Endothelial cell (in vitro differentiated cells): Measurements from ENCODE around the gene ZNF646. TPM values are rescaled to one million over a fixed set of nuclear protein-coding genes. Genes with fewer than 3 reads are reported as not detected.

Source experiments
- DNase-seq: peaks from one replicate; pipeline ENCODE4 v3.0.0; 2021; ENCODE audit warnings: low spot score
- H3K27ac Mint-ChIP-seq: one replicate; pipeline ENCODE4 v1.8.0; 2021; ENCODE audit warnings: mixed read lengths, inconsistent platforms; ENCODE audit not compliant: unreplicated experiment
- H3K27me3 Mint-ChIP-seq: one replicate; pipeline ENCODE4 v1.8.0; 2021; ENCODE audit warnings: mild to moderate bottlenecking, moderate library complexity, mixed read lengths, inconsistent platforms; ENCODE audit not compliant: unreplicated experiment
- H3K36me3 Mint-ChIP-seq: one replicate; pipeline ENCODE4 v1.8.0; 2021; ENCODE audit warnings: mild to moderate bottlenecking, low read depth, mixed read lengths, inconsistent platforms; ENCODE audit not compliant: unreplicated experiment
- H3K4me1 Mint-ChIP-seq: one replicate; pipeline ENCODE4 v1.8.0; 2021; ENCODE audit warnings: mild to moderate bottlenecking, mixed read lengths, inconsistent platforms; ENCODE audit not compliant: unreplicated experiment
- H3K4me3 Mint-ChIP-seq: one replicate; pipeline ENCODE4 v1.8.0; 2021; ENCODE audit warnings: mild to moderate bottlenecking, mixed read lengths, inconsistent platforms; ENCODE audit not compliant: unreplicated experiment
- H3K9me3 Mint-ChIP-seq: one replicate; pipeline ENCODE4 v1.8.0; 2021; ENCODE audit warnings: mixed read lengths, inconsistent platforms; ENCODE audit not compliant: unreplicated experiment
- total RNA-seq: library from RNA; stranded (reverse); fragmentation: NEBNext Ultra II Directional; extraction: Animal tissue kit (Norgen Biotek cat#: 25700); gene quantifications from one replicate; pipeline ENCODE4 v1.2.1, GENCODE V29; 2021; ENCODE audit not compliant: unreplicated experiment
- TF ChIP-seq, protein P1 (sequence below): fragments of 200-600 bp; sonication (generic); IDR thresholded peaks from one replicate; pipeline ENCODE4 v1.5.0; 2021; ENCODE audit warnings: antibody characterized with exemption; ENCODE audit not compliant: unreplicated experiment

The ZNF646 gene
- total RNA-seq, 1 donor from 2014 or later: 25.5 TPM

DNA sequence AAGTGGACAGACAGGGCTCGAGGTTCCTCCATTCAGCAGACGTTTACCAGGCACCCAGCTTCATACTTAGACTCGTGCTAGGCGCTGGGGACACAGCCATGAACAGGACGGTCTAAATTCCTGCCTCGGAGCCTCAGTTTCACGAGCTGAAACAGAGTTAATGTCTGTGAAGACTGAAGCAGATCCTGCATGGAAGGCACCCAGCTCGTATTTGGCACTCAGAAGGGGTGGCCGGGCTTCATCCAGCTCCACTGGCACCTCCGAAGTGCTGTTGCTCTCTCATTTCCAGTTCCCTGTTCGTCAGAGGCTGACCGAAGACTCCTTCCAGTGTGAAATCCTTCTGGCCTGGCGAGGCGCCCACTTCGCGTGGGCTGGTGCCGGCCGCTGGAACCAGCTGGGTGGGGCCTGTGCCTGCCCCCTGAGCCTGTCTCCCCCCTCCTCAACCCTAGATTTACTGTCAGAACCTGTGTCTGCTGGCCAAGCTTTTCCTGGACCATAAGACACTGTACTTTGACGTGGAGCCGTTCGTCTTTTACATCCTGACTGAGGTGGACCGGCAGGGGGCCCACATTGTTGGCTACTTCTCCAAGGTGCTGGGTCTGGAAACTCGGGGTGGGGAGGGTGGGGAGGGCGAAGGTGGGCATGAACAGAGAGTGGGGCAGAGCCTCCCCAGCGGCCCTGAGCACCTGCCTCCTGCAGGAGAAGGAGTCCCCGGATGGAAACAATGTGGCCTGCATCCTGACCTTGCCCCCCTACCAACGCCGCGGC is 55.5 kb downstream of the ZNF646 start:
- DNase-seq: no peak
- Mint-ChIP-seq H3K4me3 (no peak overlapping the region), H3K4me1 (peaks cover 6% of the 10 kb centered on the region), H3K36me3 (peaks cover 31% of the 10 kb centered on the region), H3K9me3 (no peaks in the 10 kb centered on the region), H3K27me3 (peaks cover 7% of the 10 kb centered on the region), H3K27ac (no peak overlapping the region)
- TF ChIP-seq, protein P1, sequence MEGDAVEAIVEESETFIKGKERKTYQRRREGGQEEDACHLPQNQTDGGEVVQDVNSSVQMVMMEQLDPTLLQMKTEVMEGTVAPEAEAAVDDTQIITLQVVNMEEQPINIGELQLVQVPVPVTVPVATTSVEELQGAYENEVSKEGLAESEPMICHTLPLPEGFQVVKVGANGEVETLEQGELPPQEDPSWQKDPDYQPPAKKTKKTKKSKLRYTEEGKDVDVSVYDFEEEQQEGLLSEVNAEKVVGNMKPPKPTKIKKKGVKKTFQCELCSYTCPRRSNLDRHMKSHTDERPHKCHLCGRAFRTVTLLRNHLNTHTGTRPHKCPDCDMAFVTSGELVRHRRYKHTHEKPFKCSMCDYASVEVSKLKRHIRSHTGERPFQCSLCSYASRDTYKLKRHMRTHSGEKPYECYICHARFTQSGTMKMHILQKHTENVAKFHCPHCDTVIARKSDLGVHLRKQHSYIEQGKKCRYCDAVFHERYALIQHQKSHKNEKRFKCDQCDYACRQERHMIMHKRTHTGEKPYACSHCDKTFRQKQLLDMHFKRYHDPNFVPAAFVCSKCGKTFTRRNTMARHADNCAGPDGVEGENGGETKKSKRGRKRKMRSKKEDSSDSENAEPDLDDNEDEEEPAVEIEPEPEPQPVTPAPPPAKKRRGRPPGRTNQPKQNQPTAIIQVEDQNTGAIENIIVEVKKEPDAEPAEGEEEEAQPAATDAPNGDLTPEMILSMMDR: no peak

DNA sequence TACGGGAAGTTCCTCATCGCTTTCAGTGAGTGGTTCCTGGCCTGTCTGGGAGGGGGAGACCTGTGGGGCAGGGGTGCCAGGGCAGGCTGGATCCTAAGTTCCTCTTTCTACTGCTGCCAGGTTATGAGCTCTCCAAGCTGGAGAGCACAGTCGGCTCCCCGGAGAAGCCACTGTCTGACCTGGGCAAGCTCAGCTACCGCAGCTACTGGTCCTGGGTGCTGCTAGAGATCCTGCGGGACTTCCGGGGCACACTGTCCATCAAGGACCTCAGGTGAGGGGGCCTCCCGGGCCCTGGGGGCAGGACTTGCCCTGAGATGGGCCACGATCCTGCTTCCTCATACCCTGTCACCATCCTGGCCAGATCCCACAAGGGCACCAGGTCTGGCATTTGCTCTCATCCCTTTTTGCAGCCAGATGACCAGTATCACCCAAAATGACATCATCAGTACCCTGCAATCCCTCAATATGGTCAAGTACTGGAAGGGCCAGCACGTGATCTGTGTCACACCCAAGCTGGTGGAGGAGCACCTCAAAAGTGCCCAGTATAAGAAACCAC is 56.2 kb downstream of the ZNF646 start:
- no peaks in the 10 kb centered on the region for H3K9me3 Mint-ChIP-seq
- H3K27me3 Mint-ChIP-seq: peaks cover 7% of the 10 kb centered on the region
- peaks cover 31% of the 10 kb centered on the region for H3K36me3 Mint-ChIP-seq
- peak overlapping the region; percentile 15 for H3K27ac Mint-ChIP-seq
- no peak for DNase-seq
- peaks cover 6% of the 10 kb centered on the region for H3K4me1 Mint-ChIP-seq
- no peak overlapping the region for H3K4me3 Mint-ChIP-seq
- TF ChIP-seq, protein P1: no peak

DNA sequence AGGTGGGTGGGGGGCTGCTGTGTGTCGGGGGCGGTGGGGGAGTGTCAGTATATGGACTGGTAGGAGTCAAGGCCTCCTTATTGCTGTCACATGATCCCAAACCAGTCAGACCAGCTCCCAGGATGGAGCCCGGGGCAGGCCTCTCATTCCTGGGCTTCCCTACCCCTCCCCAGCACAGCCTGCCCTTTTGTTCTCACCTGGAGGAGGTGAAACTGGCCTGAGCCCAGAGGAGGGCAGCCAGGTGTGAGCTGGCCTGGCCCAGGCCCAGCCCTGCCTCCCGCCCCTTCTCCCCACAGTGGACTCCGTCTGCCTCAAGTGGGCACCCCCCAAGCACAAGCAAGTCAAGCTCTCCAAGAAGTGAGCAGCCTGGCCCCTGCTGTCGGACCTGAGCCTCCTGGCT is 56.7 kb downstream of the ZNF646 start:
- Mint-ChIP-seq H3K9me3 (no peaks in the 10 kb centered on the region), H3K4me1 (peaks cover 8% of the 10 kb centered on the region), H3K4me3 (no peak overlapping the region), H3K36me3 (peaks cover 30% of the 10 kb centered on the region), H3K27me3 (peaks cover 10% of the 10 kb centered on the region), H3K27ac (no peak overlapping the region)
- TF ChIP-seq, protein P1: no peak
- no peak for DNase-seq

DNA sequence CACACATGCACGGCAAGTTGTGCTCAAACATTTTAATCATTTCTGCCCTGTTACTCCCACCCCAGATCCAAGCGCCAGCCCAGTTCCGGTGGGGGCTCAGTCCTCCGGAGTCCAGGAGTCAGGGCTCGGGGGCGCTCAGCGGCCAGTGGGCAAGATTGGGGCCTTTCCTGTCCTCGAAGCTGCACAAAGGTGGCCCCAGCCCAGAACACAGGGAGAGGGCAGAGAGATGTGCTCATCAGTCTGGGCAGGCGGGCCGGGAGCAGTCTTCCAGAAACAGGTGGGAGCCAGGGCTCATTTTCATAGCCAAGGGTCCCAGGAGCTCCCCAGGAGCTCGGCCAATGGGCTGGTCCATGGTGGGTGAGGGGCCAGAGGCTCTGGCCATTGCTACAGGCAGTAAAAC is 57.2 kb downstream of the ZNF646 start:
- no peak for DNase-seq
- peaks cover 29% of the 10 kb centered on the region for H3K36me3 Mint-ChIP-seq
- peaks cover 12% of the 10 kb centered on the region for H3K4me1 Mint-ChIP-seq
- TF ChIP-seq, protein P1: no peak
- H3K27ac Mint-ChIP-seq: no peak overlapping the region
- no peaks in the 10 kb centered on the region for H3K9me3 Mint-ChIP-seq
- H3K4me3 Mint-ChIP-seq: no peak overlapping the region
- H3K27me3 Mint-ChIP-seq: peaks cover 13% of the 10 kb centered on the region

DNA sequence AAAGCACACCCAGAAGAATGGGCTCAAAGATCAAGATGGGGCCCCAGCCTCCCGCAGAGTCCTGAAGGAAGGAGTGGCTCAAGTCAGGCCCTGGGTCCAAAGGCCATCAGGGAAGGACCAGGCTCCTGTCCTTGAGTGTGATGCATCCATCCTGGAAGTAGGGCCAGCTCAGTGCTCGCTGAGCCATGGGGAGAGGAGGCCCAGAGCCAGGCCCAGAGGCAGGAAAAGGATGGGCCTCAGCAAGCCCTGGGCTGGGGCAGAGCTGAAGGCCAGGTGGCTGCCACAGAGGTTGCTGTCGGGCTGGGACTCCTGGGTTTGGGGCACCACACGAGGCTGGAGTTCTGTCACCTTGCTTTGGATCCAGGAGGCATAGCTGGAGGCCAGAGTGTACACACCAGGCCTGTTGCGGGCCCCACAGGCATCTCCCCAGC is 57.6 kb downstream of the ZNF646 start:
- TF ChIP-seq, protein P1: no peak
- Mint-ChIP-seq H3K36me3 (peaks cover 28% of the 10 kb centered on the region), H3K4me3 (no peak overlapping the region), H3K9me3 (no peaks in the 10 kb centered on the region), H3K27me3 (peaks cover 16% of the 10 kb centered on the region), H3K4me1 (peaks cover 12% of the 10 kb centered on the region), H3K27ac (no peak overlapping the region)
- DNase-seq: no peak
